ENCODE data around the gene GNL3L.
A peak's percentile ranks its signal among the peaks of the same experiment; 100 is the strongest.
"Not testable (repeated sequence)": the region's sequence is repeated elsewhere in the genome, so short reads cannot be mapped to it uniquely, and the experiment has no call there.

Gene GNL3L

GRCh38 chrX:54530357-54530900 lies 410 bp downstream of the GNL3L start:
- H3F3A ChIP-seq (ENCODE audit: control insufficient read depth, insufficient read depth): no peaks in the 10 kb centered on the region
- H3K27ac ChIP-seq (ENCODE audit: low read depth, low read length): peak overlapping the region; percentile 68
- no peaks in the 10 kb centered on the region for H3K9me3 ChIP-seq (ENCODE audit: control insufficient read depth, insufficient read depth, low read length)
- H3K79me2 ChIP-seq (ENCODE audit: control insufficient read depth, low read length): peaks cover 52% of the 10 kb centered on the region
- H4K20me1 ChIP-seq (ENCODE audit: control insufficient read depth, insufficient read depth, low read depth, low read length): no peaks in the 10 kb centered on the region
- TF ChIP-seq CTCF (IDR thresholded peaks at IDR 0.05; ENCODE audit: low read depth, low read length, poor library complexity, severe bottlenecking) (no peak), EZH2phosphoT487 (IDR thresholded peaks at IDR 0.05; ENCODE audit: borderline replicate concordance, low read length) (no peak)
- H3K4me1 ChIP-seq (ENCODE audit: control insufficient read depth, low read length): peaks cover 37% of the 10 kb centered on the region
- no peaks in the 10 kb centered on the region for H3K9me2 ChIP-seq (replicated peaks; ENCODE audit: control insufficient read depth, low read length)
- peak overlapping the region; percentile 70 for H3K4me2 ChIP-seq (ENCODE audit: low read length)
- no peaks in the 10 kb centered on the region for H3K27me3 ChIP-seq (ENCODE audit: control insufficient read depth, low read length)
- H3K4me3 ChIP-seq (ENCODE audit: low read length): peak overlapping the region; percentile 92
- peaks cover 41% of the 10 kb centered on the region for H3K36me3 ChIP-seq (ENCODE audit: control insufficient read depth, low read length)

GRCh38 chrX:54534271-54534670 lies 4.3 kb downstream of the GNL3L start:
- Histone ChIP-seq H3K27me3 (ENCODE audit: control insufficient read depth, low read length) (no peaks in the 10 kb centered on the region), H3F3A (ENCODE audit: control insufficient read depth, insufficient read depth) (no peaks in the 10 kb centered on the region), H3K4me3 (ENCODE audit: low read length) (no peak overlapping the region), H3K4me2 (ENCODE audit: low read length) (no peak overlapping the region; the same call in 1 of the 2 replicates), H3K4me1 (ENCODE audit: control insufficient read depth, low read length) (peaks cover 30% of the 10 kb centered on the region), H3K36me3 (ENCODE audit: control insufficient read depth, low read length) (peaks cover 70% of the 10 kb centered on the region), H3K27ac (ENCODE audit: low read depth, low read length) (no peak overlapping the region), H3K9me3 (ENCODE audit: control insufficient read depth, insufficient read depth, low read length) (no peaks in the 10 kb centered on the region), H3K9me2 (replicated peaks; ENCODE audit: control insufficient read depth, low read length) (no peaks in the 10 kb centered on the region), H3K79me2 (ENCODE audit: control insufficient read depth, low read length) (peaks cover 76% of the 10 kb centered on the region), H4K20me1 (ENCODE audit: control insufficient read depth, insufficient read depth, low read depth, low read length) (no peaks in the 10 kb centered on the region)
- TF ChIP-seq CTCF (IDR thresholded peaks at IDR 0.05; ENCODE audit: low read depth, low read length, poor library complexity, severe bottlenecking) (no peak), EZH2phosphoT487 (IDR thresholded peaks at IDR 0.05; ENCODE audit: borderline replicate concordance, low read length) (no peak)

- H3K4me3 ChIP-seq (ENCODE audit: low read length): no peak overlapping the region
- H3K79me2 ChIP-seq (ENCODE audit: control insufficient read depth, low read length): peaks cover 25% of the 10 kb centered on the region
- no peaks in the 10 kb centered on the region for H3K4me1 ChIP-seq (ENCODE audit: control insufficient read depth, low read length)
- TF ChIP-seq EZH2phosphoT487 (IDR thresholded peaks at IDR 0.05; ENCODE audit: borderline replicate concordance, low read length): no peak
- TF ChIP-seq CTCF (IDR thresholded peaks at IDR 0.05; ENCODE audit: low read depth, low read length, poor library complexity, severe bottlenecking): no peak
- H3K27ac ChIP-seq (ENCODE audit: low read depth, low read length): no peak overlapping the region
- no peaks in the 10 kb centered on the region for H3F3A ChIP-seq (ENCODE audit: control insufficient read depth, insufficient read depth)
- H3K36me3 ChIP-seq (ENCODE audit: control insufficient read depth, low read length): peaks cover 64% of the 10 kb centered on the region
- no peaks in the 10 kb centered on the region for H3K27me3 ChIP-seq (ENCODE audit: control insufficient read depth, low read length)
- no peaks in the 10 kb centered on the region for H3K9me2 ChIP-seq (replicated peaks; ENCODE audit: control insufficient read depth, low read length)
- no peaks in the 10 kb centered on the region for H3K9me3 ChIP-seq (ENCODE audit: control insufficient read depth, insufficient read depth, low read length)
- H4K20me1 ChIP-seq (ENCODE audit: control insufficient read depth, insufficient read depth, low read depth, low read length): no peaks in the 10 kb centered on the region
- H3K4me2 ChIP-seq (ENCODE audit: low read length): no peak overlapping the region
Observed at GRCh38 chrX:54540289-54540688, 10.3 kb downstream of the GNL3L start.

- not testable (repeated sequence) for H3K27ac ChIP-seq (ENCODE audit: low read depth, low read length); H3K79me2 ChIP-seq (ENCODE audit: control insufficient read depth, low read length); H3K4me2 ChIP-seq (ENCODE audit: low read length); H3K4me1 ChIP-seq (ENCODE audit: control insufficient read depth, low read length); H4K20me1 ChIP-seq (ENCODE audit: control insufficient read depth, insufficient read depth, low read depth, low read length); H3K4me3 ChIP-seq (ENCODE audit: low read length); H3K9me3 ChIP-seq (ENCODE audit: control insufficient read depth, insufficient read depth, low read length); H3K9me2 ChIP-seq (replicated peaks; ENCODE audit: control insufficient read depth, low read length); H3K27me3 ChIP-seq (ENCODE audit: control insufficient read depth, low read length); H3F3A ChIP-seq (ENCODE audit: control insufficient read depth, insufficient read depth)
- H3K36me3 ChIP-seq (ENCODE audit: control insufficient read depth, low read length): peaks cover 61% of the 10 kb centered on the region
Observed at GRCh38 chrX:54542239-54542638, 12.2 kb downstream of the GNL3L start.
